Kasumi-1 (cell line): Measurements from ENCODE around the gene RIMS4.
A peak's percentile ranks its signal among the peaks of the same experiment; 100 is the strongest.

ENCODE experiments used
- DNase-seq, 2 experiments: peaks; one replicate each; lab custom pipeline; 2025; lab: John Stamatoyannopoulos, UW

Gene RIMS4

GRCh38 chr20:44742304-44743079 is 67.9 kb downstream of the RIMS4 start:
- DNase-seq, result no peak

DNA sequence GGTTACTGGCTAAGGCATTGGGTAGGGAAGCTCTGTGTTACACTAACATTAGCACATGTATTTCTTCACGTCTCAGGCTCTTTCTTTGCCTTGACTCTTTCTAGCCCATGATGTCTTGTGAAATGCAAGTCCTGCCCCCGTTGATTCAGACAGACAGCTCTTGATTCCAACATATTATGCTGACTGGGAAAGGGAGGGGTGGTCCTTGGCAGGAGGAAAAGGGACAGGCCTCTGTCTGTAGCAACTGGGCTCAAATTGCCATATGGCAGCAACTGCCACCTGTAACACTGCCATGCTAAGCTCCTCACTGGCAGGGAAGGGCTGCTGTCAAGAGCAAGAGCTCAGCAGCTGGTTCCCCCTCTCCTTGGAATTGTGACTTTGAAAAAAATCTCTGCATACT is 70.4 kb downstream of the RIMS4 start:
- DNase-seq, result no peak

DNA sequence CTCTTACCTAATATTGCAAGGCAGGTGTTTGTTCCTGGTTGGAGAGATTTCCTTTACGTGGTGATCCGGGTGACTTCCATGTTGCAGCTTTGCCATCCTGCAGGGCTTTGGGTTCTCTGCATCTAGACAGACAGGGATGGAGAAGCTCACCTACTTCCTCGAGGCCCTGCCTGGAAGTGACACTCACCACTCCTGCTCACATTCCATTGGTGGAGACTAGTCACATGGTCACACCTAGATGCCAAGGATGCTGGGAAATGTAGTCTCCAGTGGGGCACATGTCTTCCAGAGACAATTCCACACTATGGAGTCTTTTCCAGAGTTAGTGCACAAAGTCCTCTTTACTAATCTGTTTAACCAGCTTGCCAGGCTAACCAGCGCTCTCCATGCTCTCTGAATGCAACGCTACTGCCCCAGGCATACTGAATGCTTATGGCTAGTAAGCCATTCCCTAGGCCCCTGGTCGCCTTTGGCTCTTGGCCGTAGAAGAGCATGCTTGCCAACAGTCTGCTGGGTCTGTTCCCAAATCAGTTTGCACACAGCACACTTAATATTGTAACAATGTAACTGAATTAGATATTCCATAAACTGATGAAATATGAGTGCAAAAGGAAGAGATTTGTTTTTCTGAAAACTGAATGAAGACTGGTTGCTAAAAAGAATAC is 71.4 kb downstream of the RIMS4 start:
- DNase-seq, result peak; percentile 10 to 31

DNA sequence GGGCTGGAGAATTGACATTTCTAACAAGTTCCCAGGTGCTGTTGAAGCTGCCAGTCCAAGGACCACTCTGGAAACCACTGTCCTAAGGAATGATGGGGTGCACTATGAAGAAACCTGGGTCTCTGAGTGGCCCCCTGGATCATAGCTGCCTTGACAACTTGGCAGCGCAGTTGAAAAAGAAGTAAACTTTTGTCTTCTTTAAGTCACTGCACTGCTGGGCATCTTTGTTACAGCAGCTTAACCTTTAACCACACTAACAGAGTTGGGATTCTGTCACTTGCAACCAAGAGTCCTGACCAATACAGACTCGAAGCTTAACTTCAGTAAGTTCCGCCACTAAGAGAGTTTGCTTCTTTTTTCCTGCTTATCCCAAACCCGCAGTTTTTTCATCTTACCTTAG is 73.2 kb downstream of the RIMS4 start:
- DNase-seq, result no peak

DNA sequence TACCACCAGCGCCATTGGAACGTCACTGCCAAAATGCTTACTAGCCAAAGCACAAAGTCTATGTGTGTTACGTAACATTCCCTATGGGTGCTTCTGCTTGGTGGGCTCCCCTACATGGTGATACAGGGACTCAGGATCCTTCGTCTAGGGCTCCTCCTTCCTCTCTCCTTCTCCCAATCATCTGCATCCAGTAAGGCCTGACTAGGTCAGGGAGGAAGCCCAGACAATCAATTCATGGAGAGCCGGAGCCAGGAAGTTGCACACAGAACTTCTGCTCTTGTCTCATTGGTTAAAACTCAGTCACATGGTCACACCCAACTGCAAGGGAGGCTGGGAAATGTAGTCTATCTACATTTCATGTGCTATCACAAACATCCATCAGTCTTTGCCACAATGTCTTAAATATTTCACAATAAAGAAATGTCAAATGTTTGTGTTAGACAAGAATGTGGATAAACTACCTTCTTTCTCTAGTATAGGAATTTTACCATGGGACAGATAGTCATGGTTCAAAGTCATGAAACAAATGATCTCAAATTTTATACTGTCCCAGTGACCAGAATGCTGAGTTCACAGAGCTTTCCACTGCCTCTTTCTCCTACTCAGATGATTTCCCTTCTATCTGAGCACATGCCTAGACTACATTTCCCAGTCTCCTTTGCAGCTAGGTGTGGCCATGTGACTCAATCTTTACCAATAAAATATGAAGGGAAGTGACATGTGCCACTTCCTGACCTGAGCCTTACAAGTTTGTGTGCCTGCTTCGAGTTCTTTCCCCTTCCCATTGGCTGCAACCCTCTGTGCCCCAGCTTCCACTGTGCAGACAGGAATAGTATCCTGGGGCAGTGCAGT is 74.0 kb downstream of the RIMS4 start:
- peak; percentile 84 to 89 for DNase-seq

DNA sequence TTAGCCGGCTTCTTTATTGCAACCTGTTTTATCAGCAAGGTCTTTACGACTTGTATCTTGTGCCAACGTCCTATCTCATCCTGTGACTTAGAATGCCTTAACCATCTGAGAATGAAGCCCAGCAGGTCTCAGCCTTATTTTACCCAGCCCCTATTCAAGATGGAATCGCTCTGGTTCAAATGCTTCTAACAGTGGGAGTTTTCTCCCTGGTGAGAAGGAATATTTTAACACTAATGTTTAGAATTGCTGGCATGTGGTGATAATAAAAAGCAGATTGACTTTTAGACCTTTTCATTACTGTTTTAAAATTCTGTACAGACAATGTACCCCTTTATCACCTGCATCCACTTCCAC is 74.6 kb downstream of the RIMS4 start:
- DNase-seq, result no peak

- DNase-seq, result no peak
These were observed 75.4 kb downstream of the RIMS4 start for GRCh38 chr20:44734938-44735337.

- peak; percentile 53 to 60 for DNase-seq
These were observed 76.8 kb downstream of the RIMS4 start for GRCh38 chr20:44733341-44734069.

GRCh38 chr20:44732327-44732726 is 78.0 kb downstream of the RIMS4 start:
- no peak for DNase-seq

DNA sequence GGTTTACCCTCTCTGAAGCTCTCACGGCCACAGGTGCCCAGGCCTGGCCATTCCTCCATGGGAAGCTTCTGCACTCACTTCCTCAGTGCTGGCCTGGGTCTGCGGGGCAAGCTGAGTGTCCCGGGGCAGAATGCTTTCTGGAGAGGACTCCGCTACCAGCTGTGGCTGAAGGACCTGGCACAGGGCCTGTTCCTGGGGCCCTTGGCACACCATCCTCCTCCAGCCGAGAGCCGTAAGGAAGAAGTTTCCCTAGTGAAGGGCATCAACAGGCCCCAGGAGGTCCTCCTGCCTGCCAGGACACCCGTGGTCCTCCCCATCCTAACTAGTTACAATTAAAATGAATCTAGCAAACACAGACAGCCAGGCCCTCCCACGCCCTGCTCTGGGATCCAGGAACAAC is 78.7 kb downstream of the RIMS4 start:
- no peak for DNase-seq

DNA sequence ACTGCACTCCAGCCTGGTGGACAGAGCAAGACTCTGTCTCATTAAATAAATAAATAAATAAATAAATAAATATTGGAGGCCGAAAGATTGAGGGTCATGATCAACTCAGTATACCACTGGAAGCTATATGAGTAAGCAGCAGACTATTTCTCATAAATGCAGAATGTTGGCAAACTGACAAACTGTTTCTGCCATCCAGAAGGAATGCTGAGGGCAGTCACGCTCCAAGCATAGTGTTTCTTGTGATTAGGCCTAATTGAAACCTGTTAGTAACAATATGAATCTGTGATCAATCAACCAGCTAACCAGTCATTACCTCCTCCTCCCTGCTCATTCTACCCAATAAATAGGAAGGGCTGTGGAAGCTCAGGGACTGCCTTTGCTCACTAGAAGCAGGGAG is 79.9 kb downstream of the RIMS4 start:
- no peak for DNase-seq

DNA sequence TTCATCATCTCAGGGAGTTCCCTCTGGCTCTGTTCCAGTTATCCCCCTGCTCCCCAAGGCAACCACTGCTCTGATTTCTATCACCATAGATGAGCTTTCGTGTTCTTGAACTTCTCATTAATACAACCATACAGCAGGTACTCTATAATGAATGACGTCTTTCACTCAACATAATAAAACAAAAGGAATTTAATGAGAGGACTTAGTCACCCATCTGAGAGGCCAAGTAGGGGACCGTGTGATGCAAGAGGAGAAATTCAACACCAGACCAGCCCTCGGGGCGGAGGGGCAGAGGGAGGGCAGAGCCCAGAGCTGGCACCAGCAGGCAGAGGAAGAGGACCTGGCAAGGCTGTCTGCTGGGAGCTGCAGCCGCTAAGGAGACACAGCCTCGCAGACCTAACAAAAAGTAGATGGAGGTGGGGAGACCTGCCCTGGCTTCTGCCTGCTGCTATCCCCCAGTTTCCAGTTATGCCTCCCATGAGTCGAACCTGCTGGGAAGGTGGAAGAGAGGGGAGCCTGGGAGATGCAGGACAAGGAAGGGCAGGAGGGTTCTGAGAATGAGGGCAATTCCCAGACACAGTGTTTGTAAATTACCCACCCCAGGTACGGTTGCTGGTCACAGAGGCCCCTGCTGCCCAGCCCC is 81.4 kb downstream of the RIMS4 start:
- DNase-seq, result peak; percentile 9 to 12

GRCh38 chr20:44727651-44728050 is 82.7 kb downstream of the RIMS4 start:
- DNase-seq, result no peak

DNA sequence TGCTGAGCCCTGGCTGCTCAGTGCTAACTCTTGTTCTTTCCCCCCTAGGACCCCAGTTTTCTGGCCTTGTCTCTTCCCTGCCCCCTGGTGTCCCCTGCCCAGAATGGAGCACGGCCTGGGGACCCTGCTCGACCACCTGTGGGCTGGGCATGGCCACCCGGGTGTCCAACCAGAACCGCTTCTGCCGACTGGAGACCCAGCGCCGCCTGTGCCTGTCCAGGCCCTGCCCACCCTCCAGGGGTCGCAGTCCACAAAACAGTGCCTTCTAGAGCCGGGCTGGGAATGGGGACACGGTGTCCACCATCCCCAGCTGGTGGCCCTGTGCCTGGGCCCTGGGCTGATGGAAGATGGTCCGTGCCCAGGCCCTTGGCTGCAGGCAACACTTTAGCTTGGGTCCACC is 83.3 kb downstream of the RIMS4 start:
- no peak for DNase-seq

- no peak for DNase-seq
These were observed 84.5 kb downstream of the RIMS4 start for GRCh38 chr20:44725837-44726236.

DNA sequence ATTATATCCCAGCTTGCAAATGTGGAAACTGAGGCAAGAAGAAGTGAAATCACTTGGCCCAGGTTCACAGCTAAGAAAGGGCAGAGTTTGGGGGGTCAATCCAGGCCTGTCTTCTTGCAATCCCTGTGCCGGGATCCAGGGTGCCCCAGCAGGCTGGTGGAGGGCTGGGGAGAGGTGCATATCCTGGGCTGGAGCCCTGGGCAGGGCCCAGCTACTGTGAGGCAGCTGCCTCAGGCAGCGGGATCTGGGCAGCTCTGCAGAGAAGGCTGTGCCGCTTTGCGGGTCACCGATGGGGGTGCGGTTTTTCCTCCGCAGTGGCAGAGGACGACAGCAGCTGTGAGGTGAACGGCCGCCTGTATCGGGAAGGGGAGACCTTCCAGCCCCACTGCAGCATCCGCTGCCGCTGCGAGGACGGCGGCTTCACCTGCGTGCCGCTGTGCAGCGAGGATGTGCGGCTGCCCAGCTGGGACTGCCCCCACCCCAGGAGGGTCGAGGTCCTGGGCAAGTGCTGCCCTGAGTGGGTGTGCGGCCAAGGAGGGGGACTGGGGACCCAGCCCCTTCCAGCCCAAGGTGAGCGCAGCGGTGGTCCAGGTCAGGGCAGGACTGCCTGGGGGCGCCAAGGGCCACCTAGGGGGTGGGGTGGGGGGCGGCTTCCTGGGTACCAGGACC is 85.8 kb downstream of the RIMS4 start:
- no peak for DNase-seq

GRCh38 chr20:44723798-44724362 is 86.5 kb downstream of the RIMS4 start:
- DNase-seq, result no peak

DNA sequence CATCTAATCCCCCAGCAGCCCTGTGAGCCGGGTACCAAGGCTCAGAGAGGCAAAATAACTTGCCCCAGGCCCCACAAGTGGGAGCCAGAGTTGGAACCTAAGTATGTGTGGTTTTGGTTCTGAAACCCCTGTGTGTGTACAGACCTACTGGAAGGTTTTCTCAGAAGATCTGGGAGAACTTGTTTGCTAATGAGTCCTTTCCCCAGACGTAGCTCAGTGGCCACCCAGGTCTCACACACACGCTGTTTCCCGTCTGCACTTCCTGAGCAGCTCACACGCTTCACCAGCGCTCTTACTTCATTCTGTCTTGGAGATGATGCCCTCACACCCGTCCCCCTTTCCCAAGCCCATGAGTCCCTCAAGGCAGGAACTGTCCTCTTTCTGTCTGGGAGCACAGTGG is 87.0 kb downstream of the RIMS4 start:
- no peak for DNase-seq

DNA sequence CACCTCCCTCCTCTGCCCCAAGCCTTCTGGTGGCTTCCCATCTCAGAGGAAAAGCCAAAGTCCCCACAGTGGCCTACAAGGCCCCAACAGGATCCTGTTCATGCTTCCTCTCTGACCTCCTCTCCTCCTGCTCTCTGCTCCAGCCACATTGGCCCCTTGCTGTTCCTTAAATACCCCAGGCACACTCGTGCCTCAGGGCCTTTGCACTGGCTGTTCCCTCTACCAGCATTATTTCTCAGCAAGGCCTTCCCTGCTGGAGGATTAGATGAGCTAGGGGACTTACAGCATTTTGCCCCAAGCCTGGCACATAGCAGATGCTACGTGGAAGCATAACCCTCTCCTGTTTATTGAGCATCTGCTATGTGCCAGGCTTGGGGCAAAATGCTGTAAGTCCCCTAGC is 87.4 kb downstream of the RIMS4 start:
- no peak for DNase-seq

- DNase-seq, result no peak
These were observed 88.6 kb downstream of the RIMS4 start for GRCh38 chr20:44721785-44722054.
